ENCODE data around the gene TCAF1.

TCAF1 gene, protein sequence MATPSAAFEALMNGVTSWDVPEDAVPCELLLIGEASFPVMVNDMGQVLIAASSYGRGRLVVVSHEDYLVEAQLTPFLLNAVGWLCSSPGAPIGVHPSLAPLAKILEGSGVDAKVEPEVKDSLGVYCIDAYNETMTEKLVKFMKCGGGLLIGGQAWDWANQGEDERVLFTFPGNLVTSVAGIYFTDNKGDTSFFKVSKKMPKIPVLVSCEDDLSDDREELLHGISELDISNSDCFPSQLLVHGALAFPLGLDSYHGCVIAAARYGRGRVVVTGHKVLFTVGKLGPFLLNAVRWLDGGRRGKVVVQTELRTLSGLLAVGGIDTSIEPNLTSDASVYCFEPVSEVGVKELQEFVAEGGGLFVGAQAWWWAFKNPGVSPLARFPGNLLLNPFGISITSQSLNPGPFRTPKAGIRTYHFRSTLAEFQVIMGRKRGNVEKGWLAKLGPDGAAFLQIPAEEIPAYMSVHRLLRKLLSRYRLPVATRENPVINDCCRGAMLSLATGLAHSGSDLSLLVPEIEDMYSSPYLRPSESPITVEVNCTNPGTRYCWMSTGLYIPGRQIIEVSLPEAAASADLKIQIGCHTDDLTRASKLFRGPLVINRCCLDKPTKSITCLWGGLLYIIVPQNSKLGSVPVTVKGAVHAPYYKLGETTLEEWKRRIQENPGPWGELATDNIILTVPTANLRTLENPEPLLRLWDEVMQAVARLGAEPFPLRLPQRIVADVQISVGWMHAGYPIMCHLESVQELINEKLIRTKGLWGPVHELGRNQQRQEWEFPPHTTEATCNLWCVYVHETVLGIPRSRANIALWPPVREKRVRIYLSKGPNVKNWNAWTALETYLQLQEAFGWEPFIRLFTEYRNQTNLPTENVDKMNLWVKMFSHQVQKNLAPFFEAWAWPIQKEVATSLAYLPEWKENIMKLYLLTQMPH

DNA sequence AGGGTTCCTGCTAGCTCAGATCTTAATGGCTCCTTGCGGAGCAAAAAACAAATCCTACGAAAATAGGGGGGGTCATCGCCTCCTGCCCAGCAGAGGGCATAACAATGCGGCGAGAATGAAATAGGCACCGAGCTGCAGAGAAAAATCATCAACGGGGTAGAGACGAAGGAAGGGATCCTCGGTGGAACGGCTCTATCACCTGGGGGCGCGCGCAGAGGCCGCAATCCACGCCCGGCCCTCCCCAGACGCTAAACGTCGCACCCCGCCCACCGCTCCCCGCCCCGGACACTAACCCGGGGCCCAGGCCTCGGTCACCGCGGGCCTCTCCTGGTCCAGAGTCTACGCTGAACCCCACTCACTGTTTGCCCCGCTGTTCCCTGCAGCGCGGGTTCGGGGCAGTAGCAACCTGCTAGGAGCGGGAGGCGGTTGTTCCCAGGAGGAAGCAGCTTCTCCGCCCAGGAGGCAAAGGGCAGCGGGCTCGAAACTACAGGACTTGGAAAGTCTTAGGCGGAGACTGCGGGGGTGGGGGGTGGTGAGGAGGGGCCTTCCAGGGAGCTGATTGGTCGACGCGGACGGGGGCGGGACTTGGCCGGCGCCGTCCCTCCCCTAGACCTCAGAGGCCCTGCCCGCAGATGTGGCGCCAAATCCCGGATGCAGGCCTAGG, at the start of gene TCAF1:
TSS of gene TCAF1 (minus strand) at position 509 of the 664 bp plus-strand sequence. CDS start 25,568 bp downstream, outside the sequence.
- peak; percentile 96 for FAIRE-seq

DNA sequence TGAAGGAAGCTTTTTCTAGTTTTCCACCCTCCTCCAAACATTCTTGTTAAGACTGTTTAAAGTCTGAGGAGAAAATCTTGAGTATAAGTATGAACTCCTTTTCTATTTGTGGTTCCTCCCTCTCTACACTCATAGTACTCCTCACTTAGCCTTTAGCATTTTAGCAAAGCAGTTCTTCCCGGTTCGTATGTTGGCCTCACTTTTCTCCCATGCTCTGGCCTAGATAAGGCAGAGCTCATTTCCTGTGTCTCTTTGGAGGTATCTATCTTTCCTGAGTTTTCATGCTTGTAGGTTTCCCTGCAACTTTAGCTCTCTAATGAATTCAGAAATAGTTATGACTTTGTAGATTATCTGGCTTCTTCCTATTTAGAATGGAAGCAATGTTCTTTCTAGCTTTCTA, 46.8 kb upstream of the TCAF1 start:
- FAIRE-seq: no peak

DNA sequence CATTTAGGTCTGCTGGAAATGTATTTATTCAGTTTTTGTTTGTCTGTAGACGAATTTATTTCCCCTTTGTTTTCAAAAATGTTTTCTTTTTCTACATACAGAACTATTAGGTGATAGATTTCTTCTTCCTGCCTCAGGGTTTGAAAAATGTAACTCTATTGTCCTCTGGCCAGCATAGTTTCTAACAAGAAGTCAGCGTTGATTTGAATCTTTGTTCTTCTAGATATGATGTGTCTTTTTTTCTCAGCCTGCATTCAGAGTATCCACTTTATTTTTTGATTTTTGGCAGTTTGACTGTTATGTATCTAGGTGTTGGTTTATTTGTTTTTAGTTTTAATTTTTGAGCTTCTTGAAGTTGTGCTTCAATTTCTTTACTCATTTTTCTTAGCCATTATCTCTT, 45.1 kb upstream of the TCAF1 start:
- FAIRE-seq: no peak

- FAIRE-seq: no peak
Observed at GRCh38 chr7:143945423-143945822, 43.4 kb upstream of the TCAF1 start.

DNA sequence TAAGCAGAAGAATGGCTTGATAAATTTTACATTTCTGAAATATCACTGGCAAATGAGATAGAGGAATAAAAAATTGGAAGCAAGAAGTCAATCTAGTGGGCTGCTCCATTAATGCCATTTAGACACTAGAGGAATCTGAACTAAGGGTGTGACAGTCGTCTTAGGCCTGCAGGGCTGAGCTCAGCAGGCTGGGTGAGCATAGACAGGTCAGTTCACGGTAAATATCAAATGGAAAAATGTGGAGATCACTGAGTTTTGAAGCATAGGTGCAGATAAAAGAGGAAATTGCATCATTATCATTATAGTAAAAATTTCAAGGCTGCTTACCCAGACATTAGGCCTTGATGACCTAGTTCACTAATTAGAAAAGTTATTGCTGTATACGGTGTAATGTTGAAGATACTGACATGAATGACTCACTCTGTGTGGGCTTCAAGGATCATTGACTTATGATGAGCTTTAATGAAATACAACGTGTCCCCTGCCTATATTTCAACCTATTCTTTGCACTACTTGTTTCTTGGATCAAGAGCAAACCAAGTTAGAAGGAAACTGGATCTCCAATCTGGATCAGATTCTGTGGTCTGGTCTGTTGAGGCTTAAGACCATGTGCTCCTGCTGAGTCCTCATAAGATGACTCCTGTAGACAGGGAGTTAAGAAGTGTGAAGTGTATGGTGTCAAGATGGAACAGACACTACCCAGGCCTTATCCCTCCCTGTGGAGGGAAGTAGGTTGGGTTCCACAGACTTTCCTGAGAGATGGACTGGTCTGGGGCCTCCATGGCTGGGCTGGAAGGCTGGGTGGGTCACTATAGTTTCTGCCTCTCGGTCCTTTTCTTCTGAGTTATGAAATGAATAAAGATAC, 36.6 kb upstream of the TCAF1 start:
- FAIRE-seq: no peak

GRCh38 chr7:143936087-143937009, 34.4 kb upstream of the TCAF1 start:
- FAIRE-seq: no peak

- no peak for FAIRE-seq
Observed at GRCh38 chr7:143934526-143935325, 32.8 kb upstream of the TCAF1 start, which contains the start of gene OR2F2. TSS of gene OR2F2 (plus strand) at chr7:143935233. CDS start at chr7:143935233, 0 bp downstream.

GRCh38 chr7:143931739-143932138, 29.8 kb upstream of the TCAF1 start:
- FAIRE-seq: no peak

DNA sequence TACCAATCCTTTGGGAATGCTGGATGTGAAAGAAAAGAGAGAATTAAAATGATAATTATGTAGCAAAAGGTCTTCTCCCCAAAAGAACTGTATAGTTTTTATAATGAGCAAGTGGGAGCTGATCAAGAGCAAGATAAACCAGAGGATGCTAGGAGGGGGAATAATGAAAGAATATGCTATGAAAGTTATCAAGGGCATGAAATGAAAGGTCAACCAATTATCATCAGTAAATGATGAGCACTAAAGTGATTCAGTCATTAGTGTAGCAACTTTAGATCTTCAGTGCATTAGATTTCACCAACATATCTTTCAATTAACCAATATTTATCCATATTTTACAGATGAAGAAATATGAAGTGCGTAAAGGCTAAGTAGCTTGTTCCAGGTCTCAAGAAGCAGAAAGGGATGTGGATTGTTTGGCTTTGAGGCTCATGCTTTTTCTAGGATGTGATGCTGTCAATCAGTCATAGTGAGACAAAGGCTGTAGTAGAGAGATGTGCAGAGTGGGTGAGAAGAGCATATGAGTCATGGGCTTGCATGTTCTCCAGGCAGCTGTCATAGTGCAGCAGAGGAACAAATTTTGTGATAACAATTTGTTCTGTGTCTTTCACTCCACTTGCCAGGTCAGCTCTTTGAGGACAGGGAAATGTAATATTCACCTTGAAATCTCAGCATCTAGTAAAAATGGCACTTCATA, 27.4 kb upstream of the TCAF1 start:
- FAIRE-seq: no peak

GRCh38 chr7:143924851-143925250, 22.9 kb upstream of the TCAF1 start:
- no peak for FAIRE-seq

GRCh38 chr7:143914938-143915652, 13.1 kb upstream of the TCAF1 start:
- no peak for FAIRE-seq

DNA sequence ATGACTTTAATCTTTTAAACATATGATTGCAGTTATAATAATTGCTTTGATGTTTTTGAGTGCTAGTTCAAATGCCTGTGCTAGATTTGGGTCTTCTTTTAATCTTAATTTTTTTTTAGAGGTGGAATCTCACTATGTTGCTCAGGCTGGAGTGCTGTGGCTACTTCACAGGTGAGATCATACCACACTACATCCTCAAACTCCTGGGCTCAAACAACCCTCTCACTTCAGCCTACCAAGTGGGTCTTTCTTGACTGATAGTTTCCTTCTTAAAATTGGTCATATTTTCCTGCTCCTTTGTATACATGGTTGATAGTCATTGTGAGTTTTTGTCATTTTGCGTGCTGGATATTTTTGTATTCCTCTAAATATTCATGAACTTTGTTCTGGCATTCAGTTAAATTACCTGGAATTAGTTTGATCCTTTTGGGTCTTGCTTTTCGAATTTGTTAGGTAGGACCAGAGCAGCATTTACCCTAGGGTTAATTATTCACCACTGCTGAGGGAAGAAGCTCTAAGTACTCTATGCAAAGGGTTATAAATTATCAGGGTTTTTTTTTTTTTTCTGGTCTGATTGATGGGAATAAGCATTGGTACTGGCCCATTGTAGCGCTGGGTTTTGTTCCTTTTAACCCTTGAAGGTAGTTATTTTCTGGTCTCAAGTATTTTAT, 12.1 kb upstream of the TCAF1 start:
- no peak for FAIRE-seq

GRCh38 chr7:143910473-143911248, 8.7 kb upstream of the TCAF1 start:
- FAIRE-seq: no peak

GRCh38 chr7:143909863-143910262, 7.9 kb upstream of the TCAF1 start:
- no peak for FAIRE-seq

- FAIRE-seq: no peak
Observed at GRCh38 chr7:143908120-143908519, 6.1 kb upstream of the TCAF1 start.

DNA sequence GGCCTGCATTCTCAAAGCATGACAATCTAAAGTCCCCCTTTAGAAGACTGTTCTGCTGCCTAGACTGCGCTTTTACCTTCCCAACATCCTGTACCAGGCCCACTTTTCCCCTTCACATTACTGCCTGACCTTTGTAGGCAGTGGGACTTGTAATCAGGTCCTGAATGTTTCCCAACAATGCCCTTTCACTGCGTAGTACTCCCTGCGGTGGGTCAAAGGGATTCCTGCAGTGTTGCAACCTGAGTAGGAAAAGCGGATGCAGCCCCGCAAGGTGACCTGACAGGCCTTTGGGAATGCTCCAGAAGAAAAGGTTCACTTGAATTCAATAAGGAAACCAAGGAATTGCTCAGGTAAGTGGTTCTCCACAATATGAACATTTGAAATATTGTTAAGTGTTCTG, 4.9 kb upstream of the TCAF1 start:
- FAIRE-seq: no peak

DNA sequence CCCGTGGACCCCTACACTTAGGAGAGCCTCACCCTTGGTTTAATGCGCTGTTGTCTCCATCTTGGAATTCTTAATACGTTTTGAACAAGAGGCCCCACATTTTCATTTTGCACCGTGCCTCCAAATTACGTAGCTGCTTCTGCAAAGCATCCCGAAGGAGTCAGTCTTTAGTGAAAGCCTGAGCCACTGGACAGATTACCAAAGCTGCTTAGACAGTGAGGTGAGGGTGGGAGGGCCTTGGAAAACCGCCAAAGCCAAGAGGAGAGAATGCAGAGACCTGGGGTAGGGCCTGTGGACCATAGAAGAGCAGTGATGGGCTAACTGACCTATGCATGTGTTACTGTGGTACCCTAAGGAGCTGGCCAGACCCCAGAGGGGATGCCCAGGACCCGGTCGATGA, 4.2 kb upstream of the TCAF1 start:
- no peak for FAIRE-seq
